ENCODE results near the gene TUBE1.

TUBE1 gene

DNA sequence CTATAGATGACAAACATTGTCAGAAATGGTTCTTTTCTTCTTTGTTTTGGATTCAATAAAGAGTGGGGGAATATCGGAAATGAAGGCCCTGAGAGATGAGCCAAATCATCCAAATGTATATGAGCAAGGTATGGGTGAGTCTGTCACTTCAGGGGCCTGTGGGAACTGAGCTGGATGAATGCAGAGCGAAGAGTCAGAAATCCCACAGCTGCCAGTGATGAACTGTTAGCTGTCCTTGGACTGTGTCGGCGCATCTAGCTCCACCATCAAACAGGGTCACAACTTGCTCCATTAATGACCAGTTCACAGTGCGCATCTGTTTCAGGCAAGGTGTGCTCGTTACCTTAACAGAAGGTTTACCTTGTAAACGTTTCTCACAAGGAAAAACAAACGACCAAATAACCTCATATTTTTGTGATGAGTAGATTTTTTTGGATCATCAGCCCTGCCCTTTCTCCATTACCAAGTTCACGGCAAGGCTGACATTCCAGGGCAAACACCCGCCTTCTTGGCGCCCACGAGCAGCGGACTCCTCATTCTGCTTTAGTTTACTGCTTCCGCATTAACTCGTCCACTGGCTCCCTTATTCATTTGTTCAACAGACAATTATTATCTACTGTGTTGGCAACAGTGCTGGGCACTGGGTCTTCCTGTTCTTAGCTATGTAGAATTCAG, 48.4 kb downstream of the TUBE1 start:
- DNase-seq (ENCODE audit: low read depth): no peak
- no peak overlapping the region for H3K4me3 ChIP-seq (ENCODE audit: low read depth, low read length)

DNA sequence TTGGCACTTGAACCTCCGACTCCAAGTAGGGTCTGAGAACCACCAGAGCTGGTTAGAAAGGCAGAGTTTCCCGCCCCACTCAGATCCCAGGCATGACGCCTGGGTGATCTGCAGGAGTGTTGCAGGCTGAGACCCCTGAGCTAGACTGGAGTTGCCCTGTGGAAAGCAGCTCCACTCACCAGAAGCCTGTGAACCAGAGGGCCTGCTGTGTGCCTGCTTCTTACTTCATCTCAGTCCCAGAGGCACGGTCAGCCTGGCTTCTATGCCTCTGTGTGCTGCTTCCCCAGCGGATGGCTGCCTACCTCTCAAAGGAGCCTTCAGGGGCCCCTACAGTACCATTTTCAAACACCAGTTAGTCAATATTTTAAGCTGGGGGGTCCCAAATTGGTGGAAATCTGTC, 49.0 kb downstream of the TUBE1 start:
- H3K4me3 ChIP-seq (ENCODE audit: low read depth, low read length): no peak overlapping the region
- DNase-seq (ENCODE audit: low read depth): no peak

DNA sequence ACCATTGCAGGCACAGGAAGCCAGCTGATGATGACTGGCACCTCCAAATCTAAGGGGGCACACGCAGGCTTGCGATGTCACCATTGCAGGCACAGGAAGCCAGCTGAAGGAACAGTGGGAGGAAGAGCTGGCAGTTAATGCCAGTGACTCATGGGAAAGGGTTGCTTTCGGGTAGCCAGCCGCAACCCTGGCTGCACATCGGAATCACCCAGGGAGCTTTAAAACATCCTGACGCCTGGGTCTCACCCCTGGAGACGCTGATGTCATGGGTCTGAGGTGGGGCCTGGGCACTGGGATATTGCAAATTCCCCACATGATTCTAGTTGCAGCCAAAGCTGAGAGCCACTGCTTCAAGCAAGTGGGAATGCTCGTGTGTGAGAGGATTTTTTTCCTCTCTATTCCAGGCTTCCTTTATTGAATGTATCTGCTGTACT, 49.5 kb downstream of the TUBE1 start:
- peak; percentile 90 for DNase-seq (ENCODE audit: low read depth)
- H3K4me3 ChIP-seq (ENCODE audit: low read depth, low read length): no peak overlapping the region

DNA sequence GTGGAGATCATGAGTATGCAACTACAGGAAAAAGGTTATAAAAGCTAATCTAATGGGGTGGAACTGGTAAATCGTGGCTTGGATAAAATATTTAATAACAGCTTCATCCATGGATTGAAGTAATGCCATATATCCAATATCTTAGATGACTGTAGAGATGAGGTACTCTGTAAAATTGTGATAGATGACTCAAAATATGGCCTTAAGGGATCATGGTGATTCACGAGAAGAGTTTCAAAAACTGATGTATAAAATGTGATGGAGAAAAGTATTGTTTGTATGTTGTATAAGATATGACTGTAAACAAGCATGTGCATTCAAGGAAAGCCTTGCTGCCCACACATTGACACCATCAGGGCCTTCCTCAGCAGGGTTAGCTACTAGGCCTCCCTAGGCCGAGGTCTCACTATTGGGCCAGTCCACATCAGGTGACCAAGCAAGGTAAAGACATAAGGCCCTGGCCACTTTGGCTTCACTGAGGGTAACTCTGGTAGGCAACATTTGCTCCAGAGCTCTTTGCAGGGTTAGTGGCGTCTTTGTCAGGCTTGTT, 51.1 kb downstream of the TUBE1 start:
- H3K4me3 ChIP-seq (ENCODE audit: low read depth, low read length): no peak overlapping the region
- DNase-seq (ENCODE audit: low read depth): no peak

DNA sequence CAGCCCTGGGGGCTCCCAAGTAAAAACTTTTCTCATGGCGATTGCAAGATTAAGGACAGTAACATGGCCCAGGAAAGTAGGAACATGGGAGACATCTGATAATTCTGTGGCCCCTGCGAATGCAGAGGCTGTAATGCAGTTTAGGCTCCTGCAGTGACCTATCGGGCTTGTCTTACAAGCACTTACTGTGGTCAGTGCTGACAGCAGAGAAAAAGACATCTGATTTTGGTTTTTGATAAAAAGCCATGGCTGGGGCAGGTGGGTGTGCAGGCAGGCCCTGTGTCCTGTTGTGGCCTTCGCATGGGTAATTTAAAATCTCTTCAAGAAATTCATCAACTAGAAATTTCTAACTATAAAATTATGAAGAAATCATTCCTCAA, 52.7 kb downstream of the TUBE1 start:
- DNase-seq (ENCODE audit: low read depth): no peak
- no peak overlapping the region for H3K4me3 ChIP-seq (ENCODE audit: low read depth, low read length)

DNA sequence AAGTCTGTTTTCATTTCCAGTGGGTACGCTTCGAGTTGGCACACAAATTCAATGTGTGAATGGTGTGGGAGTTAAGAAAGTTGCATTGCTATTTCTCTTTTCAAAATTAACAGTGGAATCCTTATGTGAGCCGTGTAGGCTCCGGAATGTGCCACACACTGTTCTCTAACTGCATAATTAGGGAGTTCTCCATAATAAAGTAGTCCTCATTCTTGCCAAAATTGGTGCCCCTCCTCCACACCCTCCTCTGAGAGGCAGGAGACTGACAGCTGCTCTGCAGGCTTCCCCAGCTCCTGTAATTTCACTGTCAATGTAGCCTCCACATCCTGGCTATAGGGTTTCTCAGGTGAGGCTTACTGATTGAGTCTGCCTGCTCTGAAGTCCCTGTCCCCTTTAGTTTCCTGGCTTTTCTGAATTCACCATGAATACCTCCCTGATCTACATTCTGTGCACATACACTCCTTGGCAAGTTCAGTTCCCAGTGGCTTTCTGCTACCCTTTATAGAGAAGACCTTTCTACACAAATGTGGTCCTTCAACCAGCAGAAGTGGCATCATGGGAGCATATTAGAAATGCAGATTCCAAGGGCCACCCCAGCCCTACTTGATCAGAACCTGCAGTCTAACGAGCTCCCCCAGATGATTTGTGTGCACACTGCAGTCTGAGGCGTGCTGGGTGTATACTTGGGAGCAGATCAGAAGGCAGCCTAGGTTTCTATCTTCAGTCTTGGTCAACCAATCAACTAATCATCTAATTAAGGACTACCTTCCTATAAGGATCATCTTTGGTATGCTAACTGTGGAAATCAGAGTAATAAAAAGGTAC, 53.3 kb downstream of the TUBE1 start:
- no peak for DNase-seq (ENCODE audit: low read depth)
- H3K4me3 ChIP-seq (ENCODE audit: low read depth, low read length): no peak overlapping the region

DNA sequence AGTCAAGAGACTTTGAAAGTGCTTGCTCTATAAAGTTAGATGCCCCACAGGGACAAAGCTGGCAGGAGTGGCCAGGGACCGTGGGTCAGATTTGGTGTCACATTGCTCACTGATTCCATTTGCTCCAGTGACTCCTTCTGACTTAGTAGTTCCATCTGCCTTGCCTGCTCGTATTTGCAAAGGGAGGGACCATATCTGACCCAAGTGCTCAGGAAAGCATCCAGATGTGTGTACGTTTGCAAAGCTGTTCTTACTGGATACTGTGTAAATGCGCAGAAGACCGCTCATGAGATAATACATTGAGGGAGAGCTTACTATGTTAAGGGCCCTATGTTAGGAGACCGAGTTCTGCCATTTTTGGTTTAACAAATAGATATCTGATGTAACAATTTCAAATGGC, 54.6 kb downstream of the TUBE1 start:
- no peak overlapping the region for H3K4me3 ChIP-seq (ENCODE audit: low read depth, low read length)
- no peak for DNase-seq (ENCODE audit: low read depth)

DNA sequence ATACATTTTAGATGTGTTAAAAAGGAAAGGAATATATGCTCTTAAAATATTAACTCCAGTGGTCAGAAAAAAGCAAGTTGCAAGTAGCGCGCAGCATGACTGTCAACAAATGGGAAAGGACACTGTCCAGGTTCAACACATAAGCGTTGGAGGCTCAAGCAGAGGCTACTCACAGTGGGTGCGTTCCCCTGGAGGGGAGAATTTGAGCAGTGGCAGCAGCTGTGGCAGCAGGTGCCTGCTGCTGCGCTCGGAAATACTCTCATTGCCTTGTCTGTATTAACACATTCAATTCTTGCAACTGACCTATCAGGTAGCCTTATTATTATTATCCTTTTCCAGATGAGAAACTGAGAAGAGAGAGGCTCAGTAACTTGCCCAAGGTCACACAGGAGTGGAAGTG, 55.3 kb downstream of the TUBE1 start:
- DNase-seq (ENCODE audit: low read depth): no peak

DNA sequence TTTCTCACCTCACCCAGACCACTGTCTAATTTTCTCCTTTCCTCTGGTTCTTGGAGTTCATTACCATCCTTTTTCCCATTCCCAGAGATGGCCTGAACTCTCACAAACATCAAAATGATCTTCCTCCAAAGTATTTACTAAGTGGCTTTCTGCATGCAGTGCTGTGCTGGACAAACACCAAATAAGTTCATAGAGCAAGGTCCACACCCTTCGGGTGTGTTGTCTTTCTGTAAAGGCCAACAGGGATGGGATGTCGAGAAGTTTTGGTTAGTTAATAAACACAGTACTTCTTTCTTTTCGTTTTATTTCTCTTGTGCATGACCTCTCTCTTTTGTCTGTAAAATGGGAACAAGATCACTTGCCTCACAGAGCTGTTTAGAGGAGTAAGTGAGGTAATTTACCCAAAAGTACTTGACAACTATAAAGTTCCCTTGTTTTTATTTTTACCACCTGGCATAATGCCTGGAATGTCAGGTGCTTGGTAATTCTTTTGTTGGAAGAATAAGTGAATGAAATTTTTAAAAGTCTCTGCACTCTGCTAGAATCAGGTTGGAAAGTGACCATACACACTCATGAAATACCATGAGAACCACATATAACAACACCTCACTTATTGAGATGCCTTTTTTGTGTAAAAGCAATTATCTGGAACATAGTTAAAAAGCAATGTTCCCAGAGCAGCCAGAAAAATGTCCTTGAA, 56.2 kb downstream of the TUBE1 start:
- H3K4me3 ChIP-seq (ENCODE audit: low read depth, low read length): no peak overlapping the region
- no peak for DNase-seq (ENCODE audit: low read depth)

More for the DNA sequence above, 55.3 kb downstream of the TUBE1 start:
- H3K4me3 ChIP-seq (ENCODE audit: low read depth, low read length): no peak overlapping the region

DNA sequence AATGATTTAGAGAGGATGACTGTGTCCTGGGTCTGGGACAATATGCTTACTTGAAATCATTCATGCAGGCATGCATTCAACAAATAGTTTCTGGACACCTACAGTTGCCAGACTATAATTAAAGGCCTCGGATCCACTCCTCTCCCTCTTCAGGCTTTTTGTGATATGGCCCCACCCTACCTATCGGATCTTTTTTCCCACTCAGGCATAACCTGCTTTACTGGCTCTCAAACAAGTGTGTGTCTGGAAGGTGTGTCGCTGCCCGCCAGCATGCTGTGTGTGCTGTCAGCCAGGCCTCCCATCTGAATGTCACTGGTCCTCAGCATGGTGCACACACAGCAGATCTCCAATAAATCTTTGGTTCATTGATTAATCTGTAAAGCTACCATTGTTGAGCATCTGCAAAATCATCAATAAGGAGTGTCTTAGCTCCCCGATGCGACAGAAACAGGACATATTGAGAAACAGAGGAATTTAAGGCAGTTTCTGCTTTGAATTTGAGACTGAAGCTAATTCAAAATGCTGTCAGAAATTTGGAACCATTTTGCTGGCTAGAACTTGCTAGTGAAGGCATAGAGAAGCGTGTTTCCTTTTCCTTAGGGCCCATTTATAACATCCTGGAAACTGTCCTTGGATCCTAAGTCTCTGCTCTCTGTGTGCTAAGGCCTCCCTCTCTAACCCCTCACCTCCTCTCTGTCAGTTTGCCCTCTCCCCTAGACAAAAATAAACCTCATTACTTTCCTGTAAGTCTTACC, 56.9 kb downstream of the TUBE1 start:
- no peak overlapping the region for H3K4me3 ChIP-seq (ENCODE audit: low read depth, low read length)
- DNase-seq (ENCODE audit: low read depth): no peak

DNA sequence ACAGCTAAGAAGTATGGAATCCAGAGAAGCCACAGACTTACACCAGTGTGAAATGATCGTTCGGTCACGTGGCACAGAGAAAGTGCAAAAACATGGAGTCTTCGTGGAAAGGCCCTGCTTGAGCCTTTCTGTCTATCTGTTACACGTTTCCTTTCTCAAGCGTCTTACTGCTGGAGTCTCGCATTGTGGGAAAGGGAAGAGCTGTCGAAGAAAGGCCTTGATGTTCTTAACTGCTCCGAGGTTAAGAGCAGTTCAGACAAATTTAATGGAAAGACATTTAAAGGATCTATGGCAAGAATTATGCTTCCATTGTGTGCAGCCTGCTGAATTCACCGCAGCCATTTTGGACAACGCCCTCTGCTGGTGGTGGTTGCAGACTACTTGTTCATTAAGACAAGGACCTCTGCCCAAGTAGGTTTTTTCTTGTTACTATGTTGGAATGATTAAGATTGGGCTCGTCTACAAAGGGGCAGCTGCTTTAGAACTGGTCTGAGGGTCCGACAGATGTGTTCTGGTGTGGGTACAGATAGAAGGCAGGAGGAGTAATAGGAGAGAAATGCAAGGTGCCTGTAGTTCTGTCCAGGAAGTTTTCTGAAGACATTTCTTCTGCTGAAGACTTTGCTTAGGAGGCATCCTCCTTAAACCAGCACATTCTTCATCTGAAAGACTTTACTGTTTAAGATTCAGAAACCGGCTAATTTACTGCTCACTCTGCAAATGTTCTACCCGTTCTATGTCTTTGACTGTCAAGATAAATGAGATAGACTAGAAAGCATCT, 58.0 kb downstream of the TUBE1 start:
- no peak overlapping the region for H3K4me3 ChIP-seq (ENCODE audit: low read depth, low read length)

DNA sequence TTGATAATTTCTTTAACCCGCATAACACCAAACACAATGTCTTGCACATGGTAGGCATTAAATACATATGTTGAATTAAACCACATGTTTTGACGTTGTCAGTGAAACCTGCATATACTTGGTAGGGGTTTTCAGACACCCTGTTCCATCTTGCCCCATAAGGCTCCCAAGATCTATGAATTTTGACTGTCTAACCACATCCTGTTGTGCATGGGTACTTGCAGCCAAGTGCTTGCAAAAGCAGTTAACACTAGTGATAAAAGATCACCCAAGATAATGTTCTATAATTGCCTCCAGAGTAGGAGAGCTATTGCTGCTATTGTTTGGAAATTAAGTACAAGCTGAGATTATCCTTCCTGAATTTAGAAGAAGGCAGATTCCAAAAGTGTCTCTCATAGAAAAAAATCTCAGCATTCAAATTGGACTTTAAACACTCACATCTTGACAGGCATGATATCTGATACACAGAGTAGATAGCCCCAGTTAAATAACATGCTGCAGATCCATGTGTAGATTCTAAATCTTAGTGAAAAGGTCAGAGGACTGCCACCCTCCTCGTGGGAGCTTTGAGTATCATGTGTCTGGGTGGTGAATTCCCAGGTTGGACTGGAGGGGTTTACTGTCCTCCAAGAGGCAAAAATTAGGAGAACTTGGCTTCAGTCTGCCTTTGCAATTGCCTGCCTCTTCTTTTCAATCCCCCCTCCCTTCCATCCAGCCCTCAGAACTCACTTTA, 59.2 kb downstream of the TUBE1 start:
- H3K4me3 ChIP-seq (ENCODE audit: low read depth, low read length): no peak overlapping the region
- DNase-seq (ENCODE audit: low read depth): no peak

More for the DNA sequence above, 58.0 kb downstream of the TUBE1 start:
- no peak for DNase-seq (ENCODE audit: low read depth)

DNA sequence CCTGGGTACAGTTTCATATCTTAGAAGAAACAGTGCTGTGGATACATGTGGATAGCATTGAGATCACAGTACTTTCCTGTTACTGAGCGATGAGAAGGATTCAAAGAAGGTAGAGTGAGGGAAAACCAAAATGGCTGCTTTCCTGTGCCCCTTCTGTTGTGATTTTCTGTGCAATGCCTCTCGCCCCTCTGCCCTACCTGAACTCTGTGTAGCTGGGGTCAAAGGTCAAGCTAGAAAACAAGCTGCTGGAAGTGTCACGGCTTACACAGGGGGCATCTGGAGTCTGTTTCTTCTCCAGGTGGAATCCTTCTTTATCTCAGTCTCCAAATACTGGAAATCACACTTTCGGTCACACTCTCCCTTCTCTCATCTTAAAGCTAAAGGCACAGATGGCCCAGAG, 60.3 kb downstream of the TUBE1 start:
- no peak overlapping the region for H3K4me3 ChIP-seq (ENCODE audit: low read depth, low read length)
- DNase-seq (ENCODE audit: low read depth): no peak

DNA sequence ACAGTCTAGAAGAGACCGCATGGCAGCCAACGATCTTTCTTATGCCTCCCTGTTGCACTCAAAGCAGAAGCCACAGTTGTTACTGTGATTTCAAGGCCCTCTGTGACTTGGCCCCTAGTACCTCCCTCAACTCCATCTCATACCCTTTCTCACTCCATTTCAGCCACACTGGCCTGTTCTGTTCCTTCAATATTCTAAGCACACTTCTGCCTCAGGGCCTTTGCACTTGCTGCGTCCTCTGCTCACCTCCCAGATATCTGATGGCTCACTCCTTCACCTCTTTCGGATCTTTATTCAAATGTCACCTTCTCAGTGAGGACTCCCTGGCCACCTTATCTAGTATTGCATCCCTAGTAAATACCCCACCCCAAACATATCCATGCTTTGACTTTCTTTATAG, 62.8 kb downstream of the TUBE1 start:
- H3K4me3 ChIP-seq (ENCODE audit: low read depth, low read length): no peak overlapping the region
- no peak for DNase-seq (ENCODE audit: low read depth)

DNA sequence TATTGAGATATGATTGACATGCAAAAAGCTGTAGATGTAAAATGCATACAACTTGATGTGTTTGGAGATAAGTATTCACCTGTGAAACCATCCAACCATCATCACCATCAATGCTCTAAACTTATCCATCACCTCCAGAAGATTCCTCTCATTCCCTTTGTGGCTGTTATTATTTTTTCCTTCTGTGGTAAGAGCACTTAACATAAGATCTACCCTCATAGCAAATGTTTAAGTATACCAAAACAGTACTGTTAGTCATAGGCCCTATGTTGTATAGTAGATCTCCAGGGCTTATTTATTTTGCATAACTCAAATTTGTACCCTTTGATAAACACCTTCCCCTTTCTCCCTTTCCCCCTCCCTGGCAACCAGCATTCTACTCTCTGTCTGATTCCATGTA, 64.5 kb downstream of the TUBE1 start:
- no peak for DNase-seq (ENCODE audit: low read depth)
- no peak overlapping the region for H3K4me3 ChIP-seq (ENCODE audit: low read depth, low read length)

DNA sequence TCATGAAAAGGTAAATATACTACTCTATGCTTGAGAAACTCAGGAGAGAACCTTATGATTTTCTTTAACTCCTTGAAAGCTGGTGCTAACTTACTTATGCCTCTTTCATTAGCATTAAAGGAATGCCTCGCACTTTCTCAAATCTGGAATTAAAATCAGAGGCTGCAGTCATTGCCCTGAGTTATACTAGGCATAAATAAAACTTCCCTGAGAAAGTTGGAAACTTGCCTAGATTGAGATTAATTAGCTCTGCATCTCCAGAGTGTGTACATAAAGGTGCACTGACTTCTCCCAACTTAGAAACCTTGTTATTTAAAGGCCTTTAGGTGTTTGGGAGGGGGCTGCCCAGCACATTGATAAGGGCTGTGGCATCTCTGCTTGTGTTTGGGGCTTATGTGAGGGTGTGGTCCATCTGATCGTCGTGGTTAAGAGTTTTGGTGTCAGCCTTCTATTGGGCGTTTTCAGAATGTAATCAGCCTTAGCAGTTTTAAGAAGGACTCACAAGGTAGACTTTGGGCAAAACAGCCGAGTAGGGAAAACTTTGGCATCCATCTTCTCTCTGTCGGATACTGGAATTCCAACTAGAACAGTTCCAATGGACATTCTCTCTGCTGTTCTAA, 65.5 kb downstream of the TUBE1 start:
- no peak for DNase-seq (ENCODE audit: low read depth)
- H3K4me3 ChIP-seq (ENCODE audit: low read depth, low read length): no peak overlapping the region

Data from skeletal muscle cell (primary cell).